NCI-H2196 (cell line): ENCODE measurements around the gene MLC1.

Experiments
- DNase-seq: peaks from one replicate; lab custom pipeline; 2025; ENCODE audit not compliant: unreplicated experiment; lab: John Stamatoyannopoulos, UW

The MLC1 gene

GRCh38 chr22:50078246-50078645, 7.0 kb downstream of the MLC1 start:
- DNase-seq: no peak

- no peak for DNase-seq
Measured at GRCh38 chr22:50076646-50077535, 8.3 kb downstream of the MLC1 start.

GRCh38 chr22:50074551-50075530, 10.4 kb downstream of the MLC1 start:
- peak; percentile 70 for DNase-seq

- no peak for DNase-seq
Measured at GRCh38 chr22:50074056-50074455, 11.2 kb downstream of the MLC1 start.

- no peak for DNase-seq
Measured at GRCh38 chr22:50072714-50073538, 12.3 kb downstream of the MLC1 start.

- no peak for DNase-seq
Measured at GRCh38 chr22:50072167-50072555, 13.1 kb downstream of the MLC1 start.

GRCh38 chr22:50071432-50072166, 13.6 kb downstream of the MLC1 start:
- no peak for DNase-seq

- DNase-seq: no peak
Measured at GRCh38 chr22:50070366-50070765, 14.9 kb downstream of the MLC1 start.

GRCh38 chr22:50068096-50068495, 17.1 kb downstream of the MLC1 start:
- DNase-seq: no peak

- no peak for DNase-seq
Measured at GRCh38 chr22:50067244-50067643, 18.0 kb downstream of the MLC1 start.

- no peak for DNase-seq
Measured at GRCh38 chr22:50064453-50064852, 20.8 kb downstream of the MLC1 start.

- DNase-seq: no peak
Measured at GRCh38 chr22:50063589-50064393, 21.4 kb downstream of the MLC1 start.

- no peak for DNase-seq
Measured at GRCh38 chr22:50062509-50063135, 22.6 kb downstream of the MLC1 start.

GRCh38 chr22:50061824-50062355, 23.3 kb downstream of the MLC1 start:
- DNase-seq: no peak

- DNase-seq: no peak
Measured at GRCh38 chr22:50061141-50061823, 23.9 kb downstream of the MLC1 start.

GRCh38 chr22:50060441-50061140, 24.6 kb downstream of the MLC1 start:
- no peak for DNase-seq

- DNase-seq: no peak
Measured at GRCh38 chr22:50059881-50060262, 25.4 kb downstream of the MLC1 start.
